Common myeloid progenitor, CD34-positive (primary cell): ENCODE results near the gene SAMD4B.

Experiments
- CTCF ChIA-PET: fragments of 350-600 bp; sonication (Branson Sonifier 250); formaldehyde crosslinking; loops from one replicate; lab custom pipeline; 2021; ENCODE audit warnings: antibody characterized with exemption; lab: Charles Lee
- POLR2A ChIA-PET: fragments of 350-600 bp; sonication (Branson Sonifier 250); formaldehyde crosslinking; loops from one replicate; lab custom pipeline; 2021; ENCODE audit warnings: antibody characterized with exemption; lab: Charles Lee
- DNase-seq, 3 donors: peaks; one replicate each; pipeline versions ENCODE4 v3.0.0 to v3.0.0-alpha.2; 2013
- H3K27ac ChIP-seq, 2 experiments: 1 replicate in 1 of 2; 2 replicates in 1 of 2; pipeline ENCODE4 v1.7.0; 2013; ENCODE audit warnings: inconsistent platforms in 2 of 2, low read length in 2 of 2, mild to moderate bottlenecking in 2 of 2, low read depth in 1 of 2, moderate library complexity in 1 of 2; ENCODE audit not compliant: severe bottlenecking in 2 of 2, insufficient read depth in 1 of 2, poor library complexity in 1 of 2
- H3K27me3 ChIP-seq, 5 experiments: replicated peaks in 2 of 5; 1 replicate in 3 of 5; 2 replicates in 2 of 5; pipeline versions ENCODE4 v1.6.1 to v1.7.0; 2013; ENCODE audit warnings: low read length in 4 of 5, mild to moderate bottlenecking in 2 of 5, moderate library complexity in 2 of 5, inconsistent platforms in 1 of 5; ENCODE audit not compliant: insufficient read depth in 5 of 5, control insufficient read depth in 4 of 5
- H3K36me3 ChIP-seq, 4 experiments: 1 replicate in 2 of 4; 2 replicates in 2 of 4; pipeline versions ENCODE4 v1.6.1 to v1.7.0; 2013; ENCODE audit warnings: low read length in 3 of 4, control low read depth in 1 of 4, mild to moderate bottlenecking in 1 of 4; ENCODE audit not compliant: control insufficient read depth in 4 of 4, insufficient read depth in 4 of 4
- H3K4me1 ChIP-seq, 4 experiments: 1 replicate in 3 of 4; 2 replicates in 1 of 4; pipeline versions ENCODE4 v1.6.1 to v1.7.1; 2013; ENCODE audit warnings: low read length in 3 of 4, mild to moderate bottlenecking in 3 of 4, control low read depth in 1 of 4, inconsistent platforms in 1 of 4, moderate library complexity in 1 of 4; ENCODE audit not compliant: control insufficient read depth in 4 of 4, insufficient read depth in 4 of 4; ENCODE audit errors: control extremely low read depth in 1 of 4
- H3K4me3 ChIP-seq, 7 experiments: 1 replicate in 4 of 7; 2 replicates in 3 of 7; pipeline versions ENCODE4 v1.5.1 to v1.7.0; 2013; ENCODE audit warnings: mild to moderate bottlenecking in 7 of 7, low read length in 6 of 7, moderate library complexity in 6 of 7, inconsistent platforms in 2 of 7, low read depth in 2 of 7, control low read depth in 1 of 7; ENCODE audit not compliant: insufficient read depth in 4 of 7, control insufficient read depth in 1 of 7; ENCODE audit errors: extremely low read depth in 1 of 7
- H3K9me3 ChIP-seq, 5 experiments: 1 replicate in 4 of 5; 2 replicates in 1 of 5; pipeline versions ENCODE4 v1.6.1 to v1.7.1; 2013; ENCODE audit warnings: low read length in 4 of 5, mild to moderate bottlenecking in 2 of 5, inconsistent platforms in 1 of 5, low read depth in 1 of 5, moderate library complexity in 1 of 5; ENCODE audit not compliant: control insufficient read depth in 4 of 5, insufficient read depth in 2 of 5; ENCODE audit errors: control extremely low read depth in 1 of 5
- WGBS: methylation state at CpG from one replicate; pipeline ENCODE4 v1.1.5; 2013; ENCODE audit not compliant: insufficient coverage; 5-methylcytosine and 5-hydroxymethylcytosine counted together

The SAMD4B gene

GRCh38 chr19:39427707-39428106, 85.5 kb downstream of the SAMD4B start:
- no peak overlapping the region for H3K4me3 ChIP-seq
- no peak overlapping the region for H3K27ac ChIP-seq
- 96% methylated on average over 10 of the region's 11 CpGs for WGBS
- H3K4me1 ChIP-seq = peaks cover 0 to 7% (median 0%) of the 10 kb centered on the region in 4 experiments
- H3K27me3 ChIP-seq = no peaks in the 10 kb centered on the region
- POLR2A ChIA-PET = interaction anchor here (2.2 kb wide), 1 partner anchor 8 kb away, joined by 8 read pairs; the partner anchor contains the start of gene RPS16
- H3K36me3 ChIP-seq = peaks cover 5 to 29% (median 20%) of the 10 kb centered on the region in 4 experiments
- CTCF ChIA-PET = interaction anchor here (0.7 to 3.2 kb wide), 5 partner anchors 8 to 106 kb away, joined by 3 to 21 read pairs (median 4); partner anchors contain the start of gene RPS16
- H3K9me3 ChIP-seq = no peaks in the 10 kb centered on the region
- no peak for DNase-seq

GRCh38 chr19:39428283-39429112, 86.3 kb downstream of the SAMD4B start:
- DNase-seq = no peak
- POLR2A ChIA-PET = no interaction called here
- CTCF ChIA-PET = interaction anchor here (0.7 to 3.2 kb wide), 6 partner anchors 10 to 106 kb away, joined by 3 to 21 read pairs (median 4); no protein-coding TSS in a partner anchor
- Histone ChIP-seq H3K27ac (no peak overlapping the region), H3K27me3 (no peaks in the 10 kb centered on the region), H3K4me1 (peaks cover 0 to 7% (median 0%) of the 10 kb centered on the region in 4 experiments), H3K9me3 (no peaks in the 10 kb centered on the region), H3K4me3 (no peak overlapping the region), H3K36me3 (peaks cover 2 to 29% (median 22%) of the 10 kb centered on the region in 4 experiments)
- WGBS = 62% methylated on average over 23 of the region's 23 CpGs

DNA sequence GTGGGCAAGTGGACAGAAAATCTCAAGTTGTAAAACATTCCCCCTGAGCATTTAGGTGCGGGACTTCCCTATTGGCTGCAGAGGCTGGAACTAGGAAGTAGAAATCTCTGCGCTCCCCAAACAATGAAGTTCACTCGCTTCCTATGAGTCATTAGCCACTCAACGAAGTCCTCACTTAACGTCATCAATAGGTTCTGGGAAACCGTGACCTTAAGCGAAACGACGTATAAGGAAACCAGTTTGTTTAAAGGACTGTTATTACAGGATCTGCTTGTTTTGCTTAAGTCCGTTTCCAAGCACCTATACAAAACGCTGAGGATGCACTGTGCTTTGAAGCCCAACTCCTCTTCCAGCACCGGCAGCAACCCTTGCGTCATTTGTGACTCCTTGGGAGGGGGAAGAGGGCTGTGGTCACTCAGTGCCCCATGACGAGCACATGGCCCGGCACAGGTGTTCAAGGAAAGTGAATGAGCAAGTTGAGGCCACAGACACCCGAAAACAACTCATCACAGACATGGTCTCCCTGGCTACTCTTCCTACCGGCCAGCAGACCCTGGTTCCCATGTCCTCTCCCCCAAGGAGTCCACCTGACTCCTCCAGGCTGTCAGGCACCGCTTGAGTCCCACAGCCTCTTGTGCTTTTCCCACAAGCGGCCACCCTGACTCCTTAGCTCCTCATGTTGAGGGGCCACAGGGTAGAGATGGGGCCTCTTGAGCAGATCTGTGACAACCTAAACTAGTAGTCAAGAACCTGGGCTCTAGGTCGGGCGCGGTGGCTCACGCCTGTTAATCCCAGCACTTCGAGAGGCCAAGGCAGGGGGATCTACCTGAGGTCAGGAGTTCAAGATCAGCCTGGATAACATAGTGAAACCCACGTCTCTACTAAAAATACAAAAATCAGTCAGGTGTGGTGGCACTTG, 88.7 kb downstream of the SAMD4B start:
- CTCF ChIA-PET = no interaction called here

DNA sequence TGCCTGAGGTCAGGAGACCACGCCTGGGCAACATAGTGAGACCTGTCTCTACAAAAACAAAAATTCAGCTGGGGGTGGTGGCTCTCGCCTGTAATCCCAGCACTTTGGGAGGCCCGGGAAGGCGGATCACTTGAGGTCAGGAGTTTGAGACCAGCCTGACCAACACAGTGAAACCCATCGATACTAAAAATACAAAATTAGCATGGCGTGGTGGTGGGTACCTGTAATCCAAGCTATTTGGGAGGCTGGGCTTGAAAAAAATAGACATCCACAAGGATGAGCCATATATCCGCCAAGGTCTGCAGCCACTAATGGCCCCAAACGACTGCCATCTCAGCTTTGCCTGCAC, 90.4 kb downstream of the SAMD4B start:
- H3K27ac ChIP-seq = no peak overlapping the region
- peaks cover 4 to 30% (median 22%) of the 10 kb centered on the region in 4 experiments for H3K4me1 ChIP-seq
- ChIA-PET CTCF (interaction anchor here (0.7 to 2.4 kb wide), 2 partner anchors 21 to 44 kb away, joined by 5 to 8 read pairs; partner anchors contain the start of gene PLEKHG2), POLR2A (no interaction called here)
- 98% methylated on average over 8 of the region's 8 CpGs for WGBS
- no peak for DNase-seq
- H3K9me3 ChIP-seq = no peaks in the 10 kb centered on the region
- H3K27me3 ChIP-seq = no peaks in the 10 kb centered on the region
- no peak overlapping the region for H3K4me3 ChIP-seq
- H3K36me3 ChIP-seq = peaks cover 2 to 30% (median 27%) of the 10 kb centered on the region in 4 experiments

More for the DNA sequence above, 88.7 kb downstream of the SAMD4B start:
- POLR2A ChIA-PET = interaction anchor here (0.7 kb wide), 1 partner anchor 20 kb away, joined by 3 read pairs; no protein-coding TSS in a partner anchor
- WGBS = 89% methylated on average over 18 of the region's 25 CpGs
- H3K4me1 ChIP-seq = peaks cover 4 to 23% (median 15%) of the 10 kb centered on the region in 4 experiments
- no peaks in the 10 kb centered on the region for H3K9me3 ChIP-seq
- H3K36me3 ChIP-seq = peaks cover 2 to 30% (median 27%) of the 10 kb centered on the region in 4 experiments
- no peak overlapping the region for H3K4me3 ChIP-seq
- peak in 2 of 3 donors; percentile 29 to 32 for DNase-seq
- no peaks in the 10 kb centered on the region for H3K27me3 ChIP-seq
- no peak overlapping the region for H3K27ac ChIP-seq

DNA sequence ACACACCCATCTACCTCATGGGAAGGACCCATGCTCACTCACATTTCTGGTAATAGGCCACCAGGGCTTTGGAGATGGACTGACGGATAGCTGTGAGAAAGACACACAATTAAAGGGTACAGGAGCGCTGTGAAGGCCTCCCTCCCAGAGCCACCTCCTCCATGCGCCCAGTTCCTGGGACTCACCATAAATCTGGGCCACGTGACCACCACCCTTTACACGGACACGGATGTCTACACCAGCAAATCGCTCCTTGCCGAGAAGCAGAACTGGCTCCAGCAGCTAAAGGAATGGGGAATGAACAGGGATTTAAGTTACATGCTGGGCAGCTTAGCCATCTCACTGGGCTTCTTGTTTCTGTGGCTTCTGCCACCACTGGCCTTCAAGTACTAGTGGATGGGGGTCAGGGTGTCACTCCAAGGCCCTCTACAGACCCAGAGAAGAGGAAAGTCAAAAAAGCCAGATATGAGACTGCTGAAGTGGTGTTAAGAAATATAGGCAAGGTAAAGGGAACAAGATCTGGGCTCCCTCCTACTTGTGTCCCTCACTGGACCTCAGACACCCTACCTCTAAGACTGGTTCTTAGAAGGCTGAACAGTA, 91.4 kb downstream of the SAMD4B start:
- H3K36me3 ChIP-seq = peaks cover 2 to 30% (median 27%) of the 10 kb centered on the region in 4 experiments
- no peaks in the 10 kb centered on the region for H3K9me3 ChIP-seq
- H3K4me3 ChIP-seq = peak overlapping the region in 1 of 7 experiments; percentile 98
- no peaks in the 10 kb centered on the region for H3K27me3 ChIP-seq
- 100% methylated on average over 5 of the region's 8 CpGs for WGBS
- no peak for DNase-seq
- POLR2A ChIA-PET = no interaction called here
- peaks cover 4 to 30% (median 22%) of the 10 kb centered on the region in 4 experiments for H3K4me1 ChIP-seq
- CTCF ChIA-PET = interaction anchor here (0.7 to 2.4 kb wide), 5 partner anchors 16 to 37 kb away, joined by 3 to 8 read pairs (median 6); partner anchors contain the start of gene PLEKHG2
- peak overlapping the region in 1 of 2 experiments; percentile 94 for H3K27ac ChIP-seq
